Stimulated activated CD4-positive, alpha-beta T cell treated with anti-CD3 and anti-CD28 coated beads, Interleukin-12 subunit alpha, Interleukin-12 subunit beta, amount 100 ng/mL, for 24 hours (primary cell): ENCODE results near the gene SGTB.

Experiments used
- DNase-seq, 2 experiments: peaks; one replicate each; pipeline ENCODE4 v3.0.0-alpha.2; 2020; ENCODE audit warnings: low read depth in 2 of 2

Gene SGTB, protein sequence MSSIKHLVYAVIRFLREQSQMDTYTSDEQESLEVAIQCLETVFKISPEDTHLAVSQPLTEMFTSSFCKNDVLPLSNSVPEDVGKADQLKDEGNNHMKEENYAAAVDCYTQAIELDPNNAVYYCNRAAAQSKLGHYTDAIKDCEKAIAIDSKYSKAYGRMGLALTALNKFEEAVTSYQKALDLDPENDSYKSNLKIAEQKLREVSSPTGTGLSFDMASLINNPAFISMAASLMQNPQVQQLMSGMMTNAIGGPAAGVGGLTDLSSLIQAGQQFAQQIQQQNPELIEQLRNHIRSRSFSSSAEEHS

DNA sequence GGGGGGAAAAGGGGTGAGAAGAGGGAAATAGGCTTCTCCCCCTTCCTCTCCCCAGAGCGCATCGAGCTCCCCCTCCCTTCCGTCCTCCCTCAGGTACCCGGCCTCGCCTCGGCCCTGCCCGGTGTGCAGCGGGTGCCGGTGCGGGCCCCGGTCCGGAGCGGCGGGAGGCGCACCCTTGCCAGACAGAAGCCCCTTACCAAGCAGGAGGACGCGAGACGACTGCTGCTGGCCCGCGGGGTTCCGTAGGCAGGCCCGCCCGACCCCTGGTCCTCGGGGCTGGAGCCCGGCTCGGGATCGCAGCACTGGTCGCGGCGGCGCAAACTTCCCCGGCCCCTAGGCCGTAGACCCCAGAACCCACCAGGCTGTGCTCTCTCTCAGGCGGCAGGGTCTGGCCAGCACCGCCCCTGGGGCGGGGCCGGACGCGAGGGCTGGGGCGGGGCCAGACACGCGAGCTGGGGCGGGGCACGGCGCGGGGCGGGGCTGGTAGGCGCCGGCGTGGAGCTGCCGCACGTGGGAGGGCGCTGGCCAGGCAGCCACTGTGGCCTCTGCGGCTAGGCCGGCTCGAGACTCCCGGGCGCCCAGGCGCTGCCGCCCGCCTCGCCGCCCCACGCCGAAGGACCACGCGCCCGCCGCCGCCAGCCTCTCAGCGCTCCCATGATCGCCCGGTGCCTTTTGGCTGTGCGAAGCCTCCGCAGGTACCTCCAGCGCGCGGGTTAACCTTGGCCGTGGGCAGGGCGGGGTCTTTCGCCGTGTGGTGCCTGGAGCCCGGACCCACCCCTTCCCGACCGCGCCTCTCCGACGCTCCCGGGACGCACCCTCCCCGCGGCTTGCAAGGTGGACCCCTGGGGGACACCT is at the start of gene SGTB, which contains the start of gene NLN:
Gene SGTB, minus strand, starts transcription at position 390 of the 855 bp plus-strand sequence. CDS start 1,302 bp downstream, outside the sequence.
Gene NLN, plus strand, starts transcription at position 486 of the 855 bp plus-strand sequence. Its CDS starts 169 bp downstream, at position 655.
- peak; percentile 75 to 77 for DNase-seq

DNA sequence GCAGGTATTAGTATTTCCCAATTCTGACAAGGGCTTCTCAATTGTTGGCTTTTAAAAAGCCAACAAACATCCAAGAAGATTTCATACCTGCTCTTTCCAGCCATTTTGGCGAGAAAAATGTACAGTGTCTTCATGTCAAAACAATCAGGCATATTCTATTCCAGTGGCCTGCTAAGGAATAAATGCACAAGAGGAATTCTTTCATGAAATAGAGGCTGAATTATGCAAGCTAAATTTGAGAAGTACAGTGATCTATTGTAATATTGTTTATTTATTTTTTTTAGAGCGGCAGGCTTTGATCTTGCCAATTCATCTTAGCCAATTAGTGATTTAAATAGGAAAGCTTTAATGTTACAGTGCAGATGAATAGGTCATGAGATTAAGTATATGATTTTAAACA is 49.4 kb upstream of the SGTB start:
- DNase-seq = no peak

GRCh38 chr5:65769539-65769938 is 47.6 kb upstream of the SGTB start:
- no peak for DNase-seq

DNA sequence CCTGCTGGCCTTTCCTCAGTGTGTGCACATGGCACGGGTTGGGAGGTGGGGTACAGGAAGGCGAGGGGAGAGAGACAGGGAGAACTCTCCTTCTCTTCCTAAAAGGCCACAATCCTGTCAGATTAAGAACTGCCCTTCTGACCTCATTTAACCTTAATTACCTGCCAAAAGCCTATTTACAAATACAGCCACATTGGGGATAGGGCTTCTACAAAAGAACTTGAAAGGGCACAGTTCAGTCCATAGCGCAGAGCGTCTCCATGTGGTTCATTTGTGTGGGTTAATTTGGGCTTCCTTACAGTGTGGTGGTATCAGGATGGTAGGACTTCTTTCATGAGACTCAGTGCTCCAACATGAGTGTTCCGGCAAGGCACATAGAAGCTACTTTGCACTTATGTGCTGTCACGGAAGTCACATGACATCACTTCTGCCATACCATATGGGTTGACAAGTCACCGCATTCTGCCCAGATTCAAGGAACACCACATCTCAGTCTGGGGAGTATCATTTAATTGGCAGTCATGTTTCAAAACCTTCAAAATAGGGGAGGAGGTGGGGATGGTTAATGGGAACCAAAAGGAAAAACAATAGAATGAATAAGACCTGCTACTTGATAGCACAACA is 46.9 kb upstream of the SGTB start:
- no peak for DNase-seq

- no peak for DNase-seq
These were observed 45.7 kb upstream of the SGTB start for GRCh38 chr5:65767565-65767964.

DNA sequence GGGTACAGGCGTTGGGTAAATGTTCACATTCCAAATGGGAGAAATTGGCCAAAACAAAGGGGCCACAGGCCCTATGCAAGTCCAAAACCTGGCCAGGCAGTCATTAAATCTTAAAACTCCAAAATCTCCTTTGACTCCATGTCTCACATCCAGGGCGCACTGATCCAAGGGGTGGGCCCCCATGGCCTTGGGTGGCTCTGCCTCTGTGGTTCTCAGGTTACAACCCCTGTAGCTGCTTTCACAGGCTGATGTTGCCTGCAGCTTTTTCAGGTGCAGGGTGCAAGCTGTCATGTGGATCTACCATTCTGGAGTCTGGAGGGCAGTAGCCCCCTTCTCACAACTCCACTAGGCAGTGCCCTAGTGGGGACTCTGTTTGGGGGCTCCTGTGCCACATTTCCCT is 44.9 kb upstream of the SGTB start:
- DNase-seq = no peak

GRCh38 chr5:65766175-65766574 is 44.3 kb upstream of the SGTB start:
- no peak for DNase-seq

DNA sequence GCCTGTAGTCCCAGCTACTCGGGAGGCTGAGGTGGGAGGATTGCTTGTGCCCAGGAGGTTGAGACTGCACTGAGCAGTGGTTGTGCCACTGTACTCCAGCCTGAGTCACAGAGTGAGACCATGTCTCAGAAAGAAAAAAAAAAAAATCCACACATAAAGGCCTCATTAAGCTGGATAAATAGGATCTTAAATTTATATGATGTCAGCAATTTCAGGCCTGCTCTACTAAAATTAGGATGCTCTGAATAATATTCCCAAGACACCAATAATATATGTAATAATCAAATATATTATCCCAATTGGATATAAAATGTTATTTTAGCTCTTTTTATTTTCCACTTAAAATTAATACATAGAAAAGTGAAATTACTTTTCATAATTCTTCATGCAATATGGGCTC is 43.7 kb upstream of the SGTB start:
- no peak for DNase-seq

- DNase-seq = no peak
These were observed 40.3 kb upstream of the SGTB start for GRCh38 chr5:65762234-65762633.

GRCh38 chr5:65760504-65761275 is 38.8 kb upstream of the SGTB start:
- no peak for DNase-seq

DNA sequence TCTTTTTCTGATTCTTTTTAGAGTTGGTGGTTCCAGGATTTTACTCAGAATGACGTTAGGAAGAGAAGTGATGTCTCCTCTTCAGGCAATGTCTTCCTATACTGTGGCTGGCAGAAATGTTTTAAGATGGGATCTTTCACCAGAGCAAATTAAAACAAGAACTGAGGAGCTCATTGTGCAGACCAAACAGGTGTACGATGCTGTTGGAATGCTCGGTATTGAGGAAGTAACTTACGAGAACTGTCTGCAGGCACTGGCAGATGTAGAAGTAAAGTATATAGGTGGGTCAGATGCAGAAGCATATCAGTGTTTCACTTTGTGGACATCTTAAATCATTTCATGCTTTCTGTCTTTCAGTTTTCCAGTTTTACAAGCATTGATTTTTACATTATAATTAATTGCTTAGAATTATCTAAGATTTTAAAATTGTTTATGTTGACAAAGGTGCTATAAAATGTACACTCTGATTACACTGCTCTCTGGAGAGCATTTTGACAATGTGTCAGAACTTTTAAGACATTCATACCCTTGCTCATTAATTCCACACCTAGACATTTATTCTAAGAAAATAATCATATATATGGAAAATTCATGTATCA is 36.7 kb upstream of the SGTB start:
- DNase-seq = no peak

GRCh38 chr5:65753189-65753588 is 31.3 kb upstream of the SGTB start:
- DNase-seq = no peak

DNA sequence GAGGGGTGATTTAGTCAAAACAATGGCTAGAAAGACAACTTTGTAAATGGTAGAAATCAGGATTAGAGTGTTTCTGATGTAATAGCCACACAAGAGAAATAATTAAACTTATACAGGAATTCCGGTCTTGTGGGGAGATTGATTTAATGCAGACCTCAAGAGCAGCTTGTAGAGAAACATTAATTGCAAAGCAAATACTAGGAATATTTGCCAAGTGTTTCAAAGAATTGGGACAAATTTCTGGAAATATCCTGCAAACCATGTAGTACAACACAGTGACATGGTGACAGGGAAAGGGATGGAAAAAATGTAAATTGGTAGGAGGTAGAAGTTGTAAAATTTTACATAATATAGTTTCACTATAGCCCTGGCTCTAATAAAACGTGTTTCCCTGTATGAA is 29.0 kb upstream of the SGTB start:
- DNase-seq = no peak

DNA sequence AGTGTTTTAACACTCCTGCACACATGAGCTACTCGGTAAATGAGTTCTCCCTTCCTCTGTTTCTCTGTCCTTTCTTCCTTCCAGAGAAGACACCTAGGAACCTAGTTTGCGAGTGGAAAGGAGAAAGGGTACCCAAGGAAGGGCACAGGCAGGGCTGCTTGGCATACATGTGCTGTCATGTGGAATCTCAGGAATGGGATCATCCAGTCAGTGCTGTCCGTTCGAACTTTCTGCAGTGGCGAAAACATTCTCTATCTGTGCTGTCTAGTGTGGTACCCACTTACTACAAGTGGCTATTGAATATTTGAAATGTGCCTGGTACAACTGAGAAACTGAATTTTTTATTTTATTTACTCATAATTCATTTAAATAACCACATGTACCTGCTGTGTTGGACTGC is 28.0 kb upstream of the SGTB start:
- DNase-seq = no peak

DNA sequence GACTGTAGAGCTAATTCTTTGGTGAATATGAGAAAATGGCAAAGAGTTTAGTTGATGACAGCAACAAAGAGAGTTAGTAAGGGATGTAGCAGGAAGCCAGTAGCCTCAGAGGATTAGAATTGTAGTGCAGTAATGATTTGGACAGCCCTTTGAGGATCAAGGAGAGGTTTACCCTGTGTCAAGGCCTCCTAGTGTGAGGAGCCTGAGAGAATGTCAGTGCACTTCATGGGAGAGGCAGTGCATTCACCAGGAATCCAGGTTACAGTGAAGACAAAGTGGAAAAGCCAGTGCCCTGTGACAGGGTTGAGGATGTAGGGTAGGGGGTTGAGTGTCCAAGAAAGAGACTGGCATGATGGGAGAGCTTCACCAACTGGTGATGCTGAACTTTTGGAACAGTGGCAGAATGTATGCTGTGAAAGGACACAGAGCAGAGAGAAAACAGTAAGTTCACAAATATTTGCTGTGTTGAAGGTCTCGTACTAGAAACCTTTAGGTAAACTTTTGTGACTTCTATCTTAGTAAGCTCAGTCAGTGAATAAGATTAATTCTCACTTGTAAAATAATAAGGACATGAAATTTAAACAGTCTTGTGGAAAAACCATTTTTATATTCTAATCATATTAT is 27.4 kb upstream of the SGTB start:
- DNase-seq = no peak

DNA sequence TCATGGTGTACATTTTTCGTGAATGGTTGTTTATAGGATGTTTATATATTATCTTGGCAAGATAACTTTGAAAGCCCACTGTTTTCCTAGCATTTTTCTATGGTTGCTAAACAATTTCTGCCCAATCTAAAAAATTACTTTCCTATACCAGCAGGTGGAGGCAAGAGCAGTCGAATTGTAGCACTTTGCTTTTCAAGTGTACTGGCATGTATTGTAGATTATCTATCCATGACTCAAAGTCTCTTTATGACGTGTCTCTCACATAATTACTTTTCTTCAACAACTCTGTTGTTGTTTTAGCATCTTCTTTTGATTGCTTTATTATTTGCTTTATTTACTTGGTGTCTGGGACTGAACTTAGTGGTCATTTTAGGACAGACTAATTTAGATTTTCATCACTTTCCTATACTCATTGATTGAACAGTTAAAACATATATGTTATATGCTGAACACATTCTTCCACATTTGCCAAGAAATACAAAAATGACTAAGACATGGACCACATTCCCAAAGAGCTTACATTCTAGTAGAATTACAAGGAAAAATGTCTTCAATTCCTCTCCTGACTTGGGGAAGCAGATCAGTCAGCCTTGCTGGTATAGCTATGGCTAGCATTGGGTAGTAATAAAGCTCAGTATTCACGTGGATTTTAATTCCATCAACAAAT is 20.8 kb upstream of the SGTB start:
- DNase-seq = no peak

DNA sequence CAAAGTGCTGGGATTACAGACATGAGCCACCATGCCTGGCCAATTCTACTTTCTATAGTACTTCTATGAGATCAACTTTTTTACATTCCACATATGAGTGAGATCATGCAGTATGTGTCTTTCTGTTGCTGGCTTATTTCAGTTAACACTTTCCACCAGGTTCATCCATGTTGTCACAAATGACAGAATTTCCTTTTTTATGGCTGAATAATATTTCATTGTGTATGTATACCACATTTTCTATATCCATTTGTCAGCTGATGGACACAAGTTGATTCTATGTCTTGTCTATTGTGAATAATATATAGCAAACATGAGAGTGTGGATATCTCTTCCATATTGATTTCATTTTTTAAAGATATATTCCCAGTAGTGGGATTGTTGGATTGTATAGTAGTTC is 17.3 kb upstream of the SGTB start:
- no peak for DNase-seq

DNA sequence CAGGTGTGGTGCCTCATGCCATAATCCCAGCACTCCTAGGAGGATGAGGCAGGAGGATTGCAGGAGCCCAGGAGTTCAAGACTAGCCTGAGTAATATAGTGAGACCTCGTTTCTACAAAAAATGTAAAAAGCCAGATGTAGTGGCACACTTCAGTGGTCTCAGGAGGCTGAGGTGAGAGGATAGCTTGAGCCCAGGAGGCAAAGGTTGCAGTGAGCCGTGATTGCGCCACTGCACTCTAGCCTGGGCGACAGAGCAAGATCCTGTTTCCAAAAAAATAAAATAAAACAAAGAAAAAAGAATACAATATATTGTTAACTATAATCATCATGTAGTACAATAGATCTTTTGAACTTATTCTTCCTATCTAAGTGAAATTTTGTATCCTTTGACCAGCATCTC is 16.4 kb upstream of the SGTB start:
- no peak for DNase-seq

GRCh38 chr5:65737842-65738241 is 15.9 kb upstream of the SGTB start:
- DNase-seq = no peak

- DNase-seq = no peak
These were observed 14.1 kb upstream of the SGTB start for GRCh38 chr5:65736011-65736410.
